RWPE2 (cell line): Measurements from ENCODE around the gene TEX44.

ENCODE experiments used
- ATAC-seq: fragments of 200-7000 bp; cut with Tn5 transposase; 3 replicates; pipeline ENCODE4 v1.9.1; 2021; ENCODE audit warnings: low read depth
- DNase-seq: peaks from one replicate; pipeline ENCODE4 v3.0.0-alpha.2; 2020; ENCODE audit warnings: low spot score
- H3K27ac ChIP-seq: fragments of 450-650 bp; 2 replicates; pipeline ENCODE4 v1.5.1; 2017; ENCODE audit warnings: mild to moderate bottlenecking; ENCODE audit not compliant: poor library complexity, severe bottlenecking
- H3K27me3 ChIP-seq: fragments of 250-450 bp; sonication (Bioruptor Pico); 2 replicates; pipeline ENCODE4 v1.5.1; 2021; ENCODE audit warnings: mild to moderate bottlenecking, moderate library complexity; ENCODE audit not compliant: insufficient read depth, poor library complexity, severe bottlenecking
- H3K36me3 ChIP-seq: fragments of 250-450 bp; sonication (Bioruptor Pico); 2 replicates; pipeline ENCODE4 v1.5.1; 2020; ENCODE audit warnings: low read depth, mild to moderate bottlenecking, moderate library complexity
- H3K4me1 ChIP-seq: fragments of 250-450 bp; sonication (Bioruptor Pico); 2 replicates; pipeline ENCODE4 v1.5.1; 2021; ENCODE audit warnings: mild to moderate bottlenecking, moderate library complexity; ENCODE audit not compliant: insufficient read depth, poor library complexity, severe bottlenecking
- H3K4me3 ChIP-seq: fragments of 250-450 bp; sonication (Bioruptor Pico); 2 replicates; pipeline ENCODE4 v1.5.1; 2021; ENCODE audit warnings: mild to moderate bottlenecking, moderate library complexity; ENCODE audit not compliant: severe bottlenecking
- H3K9me3 ChIP-seq: fragments of 250-450 bp; sonication (Bioruptor Pico); 2 replicates; pipeline ENCODE4 v1.5.1; 2021; ENCODE audit warnings: mild to moderate bottlenecking, moderate library complexity; ENCODE audit not compliant: severe bottlenecking
- TF ChIP-seq, protein P1 (sequence below): fragments of 450-650 bp; IDR thresholded peaks from one replicate; pipeline ENCODE4 v1.5.1; 2017; ENCODE audit warnings: mild to moderate bottlenecking, moderate library complexity; ENCODE audit not compliant: poor library complexity, severe bottlenecking

Gene TEX44

DNA sequence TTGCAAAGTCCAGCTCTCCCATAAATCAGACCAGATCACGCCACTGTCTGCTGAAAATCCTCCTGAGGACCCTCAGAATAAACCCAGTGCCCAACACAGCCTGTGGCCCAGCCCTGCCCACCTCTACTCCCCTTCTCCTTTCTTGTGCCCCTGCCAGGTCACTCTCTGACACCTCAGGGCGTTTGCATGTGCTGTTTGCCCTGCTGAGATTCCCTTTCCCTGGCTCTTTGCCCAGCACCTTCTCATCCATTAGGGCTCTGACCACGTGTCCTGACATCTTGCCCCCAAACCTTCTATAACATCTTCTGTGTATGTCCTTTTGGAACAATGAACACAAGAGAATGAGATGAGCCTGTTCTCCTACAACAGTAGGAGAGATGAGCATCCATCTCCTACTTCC, 43.9 kb upstream of the TEX44 start:
- TF ChIP-seq, protein P1, sequence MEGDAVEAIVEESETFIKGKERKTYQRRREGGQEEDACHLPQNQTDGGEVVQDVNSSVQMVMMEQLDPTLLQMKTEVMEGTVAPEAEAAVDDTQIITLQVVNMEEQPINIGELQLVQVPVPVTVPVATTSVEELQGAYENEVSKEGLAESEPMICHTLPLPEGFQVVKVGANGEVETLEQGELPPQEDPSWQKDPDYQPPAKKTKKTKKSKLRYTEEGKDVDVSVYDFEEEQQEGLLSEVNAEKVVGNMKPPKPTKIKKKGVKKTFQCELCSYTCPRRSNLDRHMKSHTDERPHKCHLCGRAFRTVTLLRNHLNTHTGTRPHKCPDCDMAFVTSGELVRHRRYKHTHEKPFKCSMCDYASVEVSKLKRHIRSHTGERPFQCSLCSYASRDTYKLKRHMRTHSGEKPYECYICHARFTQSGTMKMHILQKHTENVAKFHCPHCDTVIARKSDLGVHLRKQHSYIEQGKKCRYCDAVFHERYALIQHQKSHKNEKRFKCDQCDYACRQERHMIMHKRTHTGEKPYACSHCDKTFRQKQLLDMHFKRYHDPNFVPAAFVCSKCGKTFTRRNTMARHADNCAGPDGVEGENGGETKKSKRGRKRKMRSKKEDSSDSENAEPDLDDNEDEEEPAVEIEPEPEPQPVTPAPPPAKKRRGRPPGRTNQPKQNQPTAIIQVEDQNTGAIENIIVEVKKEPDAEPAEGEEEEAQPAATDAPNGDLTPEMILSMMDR: no peak
- Histone ChIP-seq H3K4me1 (no peaks in the 10 kb centered on the region), H3K27me3 (no peaks in the 10 kb centered on the region), H3K9me3 (no peaks in the 10 kb centered on the region), H3K36me3 (no peaks in the 10 kb centered on the region), H3K27ac (no peak overlapping the region), H3K4me3 (no peak overlapping the region)
- ATAC-seq (no peak), DNase-seq (no peak)

DNA sequence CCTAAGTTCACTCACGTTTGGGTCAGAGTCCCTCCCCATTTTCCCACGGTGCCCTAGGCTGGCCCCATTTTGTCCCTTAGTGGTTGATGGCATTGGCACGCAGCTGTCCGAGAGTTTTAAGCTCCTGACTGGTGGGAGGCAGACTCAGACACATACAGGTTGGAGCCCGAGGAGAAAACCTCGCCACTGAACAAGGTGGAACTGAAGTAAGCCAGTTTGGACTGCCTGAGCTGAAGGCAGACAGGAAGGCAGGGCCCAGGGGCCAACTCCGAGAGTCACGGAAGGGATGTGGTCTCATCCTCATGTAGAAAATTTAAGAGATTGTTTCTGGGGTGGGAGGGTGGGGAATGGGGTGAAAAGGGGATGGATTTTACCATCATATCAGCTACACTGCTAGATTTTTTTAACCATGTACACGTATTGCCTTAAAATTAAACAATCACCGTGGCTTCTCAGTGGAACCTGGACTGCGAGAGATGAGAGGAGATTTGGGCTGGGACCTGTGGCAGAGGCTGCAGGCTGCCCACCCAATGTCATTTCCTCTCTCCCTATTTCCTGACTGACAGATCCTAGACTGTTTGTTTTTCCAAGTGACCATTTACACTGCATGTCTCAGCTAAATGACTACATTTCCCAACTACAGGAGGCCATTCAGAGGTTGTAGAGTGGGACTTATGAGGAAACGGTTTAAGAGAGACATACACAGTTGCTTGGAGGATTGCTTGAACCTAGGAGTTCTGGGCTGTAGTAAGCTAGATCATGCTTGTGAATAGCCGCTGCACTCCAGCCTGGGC, 43.0 kb upstream of the TEX44 start:
- no peak overlapping the region for H3K27ac ChIP-seq
- no peaks in the 10 kb centered on the region for H3K27me3 ChIP-seq
- H3K4me1 ChIP-seq: no peaks in the 10 kb centered on the region
- TF ChIP-seq, protein P1: no peak
- DNase-seq (no peak), ATAC-seq (no peak)
- H3K9me3 ChIP-seq: no peaks in the 10 kb centered on the region
- H3K36me3 ChIP-seq: no peaks in the 10 kb centered on the region
- H3K4me3 ChIP-seq: no peak overlapping the region

DNA sequence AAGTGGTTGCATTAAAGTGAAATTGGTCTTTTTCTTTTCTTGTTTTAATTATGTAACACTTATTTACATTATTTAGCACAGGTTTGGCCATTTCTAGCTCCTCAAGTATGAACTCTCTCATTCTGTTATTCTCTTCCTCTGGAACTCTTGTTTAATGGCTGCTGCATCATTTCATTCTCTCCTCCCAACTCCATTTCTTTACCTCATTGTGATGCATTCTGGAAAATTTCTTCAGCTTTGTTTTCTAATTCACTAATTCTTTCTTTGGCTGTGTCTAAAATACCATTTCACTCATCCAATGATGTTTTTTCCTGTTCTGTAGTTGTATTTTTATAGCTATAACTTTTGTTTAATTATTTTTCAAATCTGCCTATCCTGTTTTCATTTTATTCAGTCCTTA, 39.9 kb upstream of the TEX44 start:
- H3K27ac ChIP-seq: no peak overlapping the region
- H3K27me3 ChIP-seq: no peaks in the 10 kb centered on the region
- H3K4me1 ChIP-seq: no peaks in the 10 kb centered on the region
- DNase-seq (no peak), ATAC-seq (no peak)
- no peaks in the 10 kb centered on the region for H3K36me3 ChIP-seq
- H3K4me3 ChIP-seq: no peak overlapping the region
- TF ChIP-seq, protein P1: no peak
- no peaks in the 10 kb centered on the region for H3K9me3 ChIP-seq

GRCh38 chr2:231554327-231554726, 38.3 kb upstream of the TEX44 start:
- TF ChIP-seq, protein P1: no peak
- Histone ChIP-seq H3K4me1 (no peaks in the 10 kb centered on the region), H3K27me3 (no peaks in the 10 kb centered on the region), H3K9me3 (no peaks in the 10 kb centered on the region), H3K36me3 (no peaks in the 10 kb centered on the region), H3K27ac (no peak overlapping the region), H3K4me3 (no peak overlapping the region)
- DNase-seq: no peak
- no peak for ATAC-seq
